BE2C (cell line): ENCODE results near the gene DMXL2.
A peak's percentile ranks its signal among the peaks of the same experiment; 100 is the strongest.

Source experiments
- DNase-seq: peaks from one replicate; pipeline ENCODE4 v3.0.0-alpha.2; 2020
- H3K27me3 ChIP-seq: fragments of 250-450 bp; sonication (Bioruptor Pico); 2 replicates; pipeline ENCODE4 v1.5.1; 2020; ENCODE audit warnings: mild to moderate bottlenecking
- H3K36me3 ChIP-seq: fragments of 250-450 bp; sonication (Bioruptor Pico); 2 replicates; pipeline ENCODE4 v1.5.1; 2020; ENCODE audit warnings: mild to moderate bottlenecking
- H3K4me1 ChIP-seq: fragments of 250-450 bp; sonication (Bioruptor Pico); 2 replicates; pipeline ENCODE4 v1.5.1; 2020
- H3K4me3 ChIP-seq: 2 replicates; pipeline ENCODE4 v1.5.1; 2011; ENCODE audit warnings: low read depth, low read length
- H3K9me3 ChIP-seq: fragments of 250-450 bp; sonication (Bioruptor Pico); 2 replicates; pipeline ENCODE4 v1.5.1; 2020
- CTCF ChIP-seq: IDR thresholded peaks from 2 replicates; pipeline ENCODE4 v1.5.1; 2012; ENCODE audit warnings: mild to moderate bottlenecking, low read depth, low read length

Gene DMXL2

GRCh38 chr15:51623386-51623938 lies 891 bp upstream of the DMXL2 start:
- no peaks in the 10 kb centered on the region for H3K36me3 ChIP-seq
- peaks cover 25% of the 10 kb centered on the region for H3K4me1 ChIP-seq
- DNase-seq: no peak
- H3K4me3 ChIP-seq: peak overlapping the region; percentile 96
- no peaks in the 10 kb centered on the region for H3K9me3 ChIP-seq
- TF ChIP-seq CTCF: no peak
- no peaks in the 10 kb centered on the region for H3K27me3 ChIP-seq

GRCh38 chr15:51621936-51622603 lies 501 bp downstream of the DMXL2 start:
- no peaks in the 10 kb centered on the region for H3K36me3 ChIP-seq
- H3K4me1 ChIP-seq: peaks cover 27% of the 10 kb centered on the region
- TF ChIP-seq CTCF: peak; percentile 40; the same call in 1 of the 2 replicates
- no peaks in the 10 kb centered on the region for H3K27me3 ChIP-seq
- H3K4me3 ChIP-seq: peak overlapping the region; percentile 96
- no peaks in the 10 kb centered on the region for H3K9me3 ChIP-seq
- DNase-seq: peak; percentile 56

GRCh38 chr15:51621155-51621765 lies 1.3 kb downstream of the DMXL2 start:
- Histone ChIP-seq H3K36me3 (no peaks in the 10 kb centered on the region; the same call in 1 of the 2 replicates), H3K4me3 (peak overlapping the region; percentile 96), H3K27me3 (no peaks in the 10 kb centered on the region), H3K9me3 (no peaks in the 10 kb centered on the region), H3K4me1 (peaks cover 27% of the 10 kb centered on the region)
- no peak for DNase-seq
- TF ChIP-seq CTCF: no peak

- no peak for DNase-seq
- H3K4me3 ChIP-seq: peak overlapping the region; percentile 96
- H3K9me3 ChIP-seq: no peaks in the 10 kb centered on the region
- peaks cover 25% of the 10 kb centered on the region for H3K4me1 ChIP-seq
- H3K36me3 ChIP-seq: peaks cover under 1% of the 10 kb centered on the region; the same call in 1 of the 2 replicates
- no peaks in the 10 kb centered on the region for H3K27me3 ChIP-seq
- TF ChIP-seq CTCF: no peak
Measured at GRCh38 chr15:51620641-51621040, 1.9 kb downstream of the DMXL2 start.

- no peak for TF ChIP-seq CTCF
- peaks cover 21% of the 10 kb centered on the region for H3K4me1 ChIP-seq
- H3K27me3 ChIP-seq: no peaks in the 10 kb centered on the region
- no peak for DNase-seq
- peak overlapping the region; percentile 96 for H3K4me3 ChIP-seq
- no peaks in the 10 kb centered on the region for H3K9me3 ChIP-seq
- H3K36me3 ChIP-seq: peaks cover 5% of the 10 kb centered on the region; the same call in 1 of the 2 replicates
Measured at GRCh38 chr15:51620122-51620521, 2.4 kb downstream of the DMXL2 start.
